Common myeloid progenitor, CD34-positive (primary cell): ENCODE results near the gene FOXD4L1. TPM values are rescaled to one million over a fixed set of nuclear protein-coding genes. Genes with fewer than 3 reads are reported as not detected.
"Not testable (repeated sequence)": the region's sequence is repeated elsewhere in the genome, so short reads cannot be mapped to it uniquely, and the experiment has no call there.

Experiments used
- CTCF ChIA-PET: fragments of 350-600 bp; sonication (Branson Sonifier 250); formaldehyde crosslinking; loops from one replicate; lab custom pipeline; 2021; ENCODE audit warnings: antibody characterized with exemption; lab: Charles Lee
- POLR2A ChIA-PET: fragments of 350-600 bp; sonication (Branson Sonifier 250); formaldehyde crosslinking; loops from one replicate; lab custom pipeline; 2021; ENCODE audit warnings: antibody characterized with exemption; lab: Charles Lee
- DNase-seq, 3 donors: peaks; one replicate each; pipeline versions ENCODE4 v3.0.0 to v3.0.0-alpha.2; 2013
- H3K27ac ChIP-seq, 2 experiments: 1 replicate in 1 of 2; 2 replicates in 1 of 2; pipeline ENCODE4 v1.7.0; 2013; ENCODE audit warnings: inconsistent platforms in 2 of 2, low read length in 2 of 2, mild to moderate bottlenecking in 2 of 2, low read depth in 1 of 2, moderate library complexity in 1 of 2; ENCODE audit not compliant: severe bottlenecking in 2 of 2, insufficient read depth in 1 of 2, poor library complexity in 1 of 2
- H3K27me3 ChIP-seq, 5 experiments: replicated peaks in 2 of 5; 1 replicate in 3 of 5; 2 replicates in 2 of 5; pipeline versions ENCODE4 v1.6.1 to v1.7.0; 2013; ENCODE audit warnings: low read length in 4 of 5, mild to moderate bottlenecking in 2 of 5, moderate library complexity in 2 of 5, inconsistent platforms in 1 of 5; ENCODE audit not compliant: insufficient read depth in 5 of 5, control insufficient read depth in 4 of 5
- H3K36me3 ChIP-seq, 4 experiments: 1 replicate in 2 of 4; 2 replicates in 2 of 4; pipeline versions ENCODE4 v1.6.1 to v1.7.0; 2013; ENCODE audit warnings: low read length in 3 of 4, control low read depth in 1 of 4, mild to moderate bottlenecking in 1 of 4; ENCODE audit not compliant: control insufficient read depth in 4 of 4, insufficient read depth in 4 of 4
- H3K4me1 ChIP-seq, 4 experiments: 1 replicate in 3 of 4; 2 replicates in 1 of 4; pipeline versions ENCODE4 v1.6.1 to v1.7.1; 2013; ENCODE audit warnings: low read length in 3 of 4, mild to moderate bottlenecking in 3 of 4, control low read depth in 1 of 4, inconsistent platforms in 1 of 4, moderate library complexity in 1 of 4; ENCODE audit not compliant: control insufficient read depth in 4 of 4, insufficient read depth in 4 of 4; ENCODE audit errors: control extremely low read depth in 1 of 4
- H3K4me3 ChIP-seq, 7 experiments: 1 replicate in 4 of 7; 2 replicates in 3 of 7; pipeline versions ENCODE4 v1.5.1 to v1.7.0; 2013; ENCODE audit warnings: mild to moderate bottlenecking in 7 of 7, low read length in 6 of 7, moderate library complexity in 6 of 7, inconsistent platforms in 2 of 7, low read depth in 2 of 7, control low read depth in 1 of 7; ENCODE audit not compliant: insufficient read depth in 4 of 7, control insufficient read depth in 1 of 7; ENCODE audit errors: extremely low read depth in 1 of 7
- H3K9me3 ChIP-seq, 5 experiments: 1 replicate in 4 of 5; 2 replicates in 1 of 5; pipeline versions ENCODE4 v1.6.1 to v1.7.1; 2013; ENCODE audit warnings: low read length in 4 of 5, mild to moderate bottlenecking in 2 of 5, inconsistent platforms in 1 of 5, low read depth in 1 of 5, moderate library complexity in 1 of 5; ENCODE audit not compliant: control insufficient read depth in 4 of 5, insufficient read depth in 2 of 5; ENCODE audit errors: control extremely low read depth in 1 of 5
- WGBS: methylation state at CpG from one replicate; pipeline ENCODE4 v1.1.5; 2013; ENCODE audit not compliant: insufficient coverage; 5-methylcytosine and 5-hydroxymethylcytosine counted together
- polyA plus RNA-seq: library from polyadenylated mRNA; unstranded; fragments of 120-200 nt; gene quantifications from one replicate; pipeline ENCODE4 v1.2.1, GENCODE V29; 2013

Gene FOXD4L1
- 0.01 TPM for polyA plus RNA-seq

DNA sequence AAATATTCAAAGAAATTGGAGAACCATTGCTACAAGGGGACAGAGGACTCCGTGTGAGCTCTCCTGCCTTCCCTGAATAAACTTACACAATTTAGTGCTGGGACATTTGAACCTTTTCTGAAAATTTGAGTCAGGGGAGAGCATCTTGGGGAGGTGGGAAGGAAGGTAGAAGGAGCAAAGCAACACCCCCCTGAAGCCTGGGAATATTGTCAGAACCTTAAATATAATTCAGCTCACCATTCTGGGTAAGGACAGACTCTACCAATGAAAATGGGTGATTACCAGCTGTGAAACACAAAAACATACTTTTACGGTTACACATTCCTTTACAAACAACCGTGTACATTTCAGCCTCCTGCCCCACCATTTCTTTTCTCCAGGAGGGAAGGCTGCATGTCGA, at the start of gene FOXD4L1:
FOXD4L1 (plus strand) TSS at position 301 of the 400 bp plus-strand sequence. CDS start 592 bp downstream, outside the sequence.
- POLR2A ChIA-PET, CTCF ChIA-PET, H3K9me3 ChIP-seq, DNase-seq, H3K36me3 ChIP-seq, H3K27ac ChIP-seq: not testable (repeated sequence)
- peak within 1 kb of the TSS in 2 of 7 experiments; percentile 8 to 33 for H3K4me3 ChIP-seq
- H3K4me1 ChIP-seq, result peaks cover 0 to 23% (median 5%) of the 10 kb centered on the region in 4 experiments
- WGBS, result no CpG with 5 or more reads among the region's 4 CpGs
- H3K27me3 ChIP-seq, result peaks cover 0 to 29% (median 2%) of the 10 kb centered on the region in 5 experiments

DNA sequence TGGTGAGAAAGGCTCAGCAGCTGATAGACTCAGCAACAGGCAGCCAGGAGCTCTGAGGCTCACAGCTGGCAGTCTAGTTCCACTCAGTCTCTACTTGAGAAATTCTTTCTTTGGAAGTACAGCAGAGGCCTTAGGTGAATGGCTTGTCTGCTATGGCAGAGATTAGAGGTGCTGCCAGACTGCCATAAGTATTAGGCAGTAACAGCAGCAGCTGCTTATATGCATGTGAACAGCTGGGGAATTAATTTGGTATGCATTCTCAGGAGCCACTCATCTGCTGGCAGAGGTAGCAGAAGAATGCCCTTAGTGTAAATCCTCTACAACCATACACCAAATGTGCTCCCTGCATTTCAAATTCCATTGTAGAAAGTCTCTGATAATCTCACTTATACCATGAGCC, 32.7 kb upstream of the FOXD4L1 start:
- H3K4me3 ChIP-seq, POLR2A ChIA-PET, H3K27ac ChIP-seq, H3K4me1 ChIP-seq, H3K27me3 ChIP-seq, CTCF ChIA-PET, H3K9me3 ChIP-seq, DNase-seq, H3K36me3 ChIP-seq: not testable (repeated sequence)

DNA sequence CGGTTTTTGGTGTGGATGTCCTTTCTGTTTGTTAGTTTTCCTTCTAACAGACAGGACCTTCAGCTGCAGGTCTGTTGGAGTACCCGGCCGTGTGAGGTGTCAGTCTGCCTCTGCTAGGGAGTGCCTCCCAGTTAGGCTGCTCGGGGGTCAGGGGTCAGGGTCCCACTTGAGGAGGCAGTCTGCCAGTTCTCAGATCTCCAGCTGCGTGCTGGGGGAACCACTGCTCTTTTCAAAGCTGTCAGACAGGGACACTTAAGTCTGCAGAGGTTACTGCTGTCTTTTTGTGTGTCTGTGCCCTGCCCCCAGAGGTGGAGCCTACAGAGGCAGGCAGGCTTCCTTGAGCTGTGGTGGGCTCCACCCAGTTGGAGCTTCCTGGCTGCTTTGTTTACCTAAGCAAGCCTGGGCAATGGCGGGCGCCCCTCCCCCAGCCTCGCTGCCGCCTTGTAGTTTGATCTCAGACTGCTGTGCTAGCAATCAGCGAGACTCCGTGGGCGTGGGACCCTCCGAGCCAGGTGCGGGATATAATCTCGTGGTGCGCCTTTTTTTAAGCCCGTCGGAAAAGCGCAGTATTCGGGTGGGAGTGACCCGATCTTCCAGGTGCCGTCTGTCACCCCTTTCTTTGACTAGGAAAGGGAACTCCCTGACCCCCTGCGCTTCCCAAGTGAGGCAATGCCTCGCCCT, 21.6 kb upstream of the FOXD4L1 start:
- H3K36me3 ChIP-seq, DNase-seq, H3K9me3 ChIP-seq, POLR2A ChIA-PET, H3K27me3 ChIP-seq, H3K4me1 ChIP-seq, H3K4me3 ChIP-seq, CTCF ChIA-PET, H3K27ac ChIP-seq: not testable (repeated sequence)
- 100% methylated on average over 3 of the region's 24 CpGs for WGBS

DNA sequence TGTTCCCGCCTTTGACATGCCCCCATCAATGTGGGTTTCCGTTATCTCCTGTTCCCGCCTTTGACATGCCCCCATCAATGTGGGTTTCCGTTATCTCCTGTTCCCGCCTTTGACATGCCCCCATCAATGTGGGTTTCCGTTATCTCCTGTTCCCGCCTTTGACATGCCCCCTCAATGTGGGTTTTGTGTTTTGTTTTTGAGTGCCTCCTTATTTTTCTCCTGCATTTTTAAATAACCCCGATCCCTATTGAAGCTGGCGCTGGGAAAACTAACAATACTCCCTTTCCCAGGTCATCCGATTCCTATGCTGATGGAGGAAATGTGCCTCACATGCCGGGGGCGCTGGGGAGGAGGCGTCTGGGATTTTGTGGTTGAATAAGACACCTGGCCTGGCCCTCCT, 1.9 kb upstream of the FOXD4L1 start:
- Histone ChIP-seq H3K4me1 (peaks cover 0 to 12% (median 0%) of the 10 kb centered on the region in 4 experiments), H3K27me3 (peaks cover 0 to 15% (median 0%) of the 10 kb centered on the region in 5 experiments)
- H3K4me3 ChIP-seq, H3K9me3 ChIP-seq, POLR2A ChIA-PET, DNase-seq, H3K27ac ChIP-seq, H3K36me3 ChIP-seq, CTCF ChIA-PET: not testable (repeated sequence)
- WGBS, result no CpG with 5 or more reads among the region's 13 CpGs

DNA sequence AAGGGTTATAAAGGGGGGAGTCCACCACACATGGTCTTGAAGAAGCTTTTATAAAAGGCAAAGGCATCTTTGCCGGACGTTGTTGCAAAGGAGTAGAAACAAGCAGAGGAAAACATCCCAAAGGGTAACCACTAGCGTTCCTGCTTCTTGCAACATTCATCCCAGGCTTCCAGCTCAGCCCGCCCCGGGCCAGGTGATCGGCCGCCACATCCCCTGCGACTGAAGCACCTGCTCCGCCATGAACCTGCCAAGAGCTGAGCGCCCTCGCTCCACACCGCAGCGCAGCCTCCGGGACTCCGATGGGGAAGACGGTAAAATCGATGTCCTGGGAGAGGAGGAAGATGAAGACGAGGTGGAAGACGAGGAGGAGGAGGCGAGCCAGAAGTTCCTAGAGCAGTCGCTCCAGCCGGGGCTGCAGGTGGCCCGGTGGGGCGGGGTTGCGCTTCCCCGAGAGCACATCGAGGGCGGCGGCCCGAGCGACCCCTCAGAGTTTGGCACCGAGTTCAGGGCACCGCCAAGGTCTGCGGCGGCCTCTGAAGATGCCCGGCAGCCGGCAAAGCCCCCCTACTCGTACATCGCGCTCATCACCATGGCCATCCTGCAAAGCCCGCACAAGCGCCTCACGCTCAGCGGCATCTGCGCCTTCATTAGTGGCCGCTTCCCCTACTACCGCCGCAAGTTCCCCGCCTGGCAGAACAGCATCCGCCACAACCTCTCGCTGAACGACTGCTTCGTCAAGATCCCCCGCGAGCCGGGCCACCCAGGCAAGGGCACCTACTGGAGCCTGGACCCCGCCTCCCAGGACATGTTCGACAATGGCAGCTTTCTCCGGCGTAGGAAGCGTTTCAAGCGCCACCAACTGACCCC, 787 bp downstream of the FOXD4L1 start:
- WGBS, result 11% methylated on average over 15 of the region's 62 CpGs
- Histone ChIP-seq H3K4me1 (peaks cover 0 to 31% (median 10%) of the 10 kb centered on the region in 4 experiments), H3K4me3 (peak overlapping the region in 2 of 7 experiments; percentile 8 to 33), H3K27me3 (peaks cover 0 to 37% (median 2%) of the 10 kb centered on the region in 5 experiments)
- DNase-seq, result peak in 1 of 3 donors; percentile 8
- CTCF ChIA-PET, H3K36me3 ChIP-seq, H3K9me3 ChIP-seq, H3K27ac ChIP-seq, POLR2A ChIA-PET: not testable (repeated sequence)

DNA sequence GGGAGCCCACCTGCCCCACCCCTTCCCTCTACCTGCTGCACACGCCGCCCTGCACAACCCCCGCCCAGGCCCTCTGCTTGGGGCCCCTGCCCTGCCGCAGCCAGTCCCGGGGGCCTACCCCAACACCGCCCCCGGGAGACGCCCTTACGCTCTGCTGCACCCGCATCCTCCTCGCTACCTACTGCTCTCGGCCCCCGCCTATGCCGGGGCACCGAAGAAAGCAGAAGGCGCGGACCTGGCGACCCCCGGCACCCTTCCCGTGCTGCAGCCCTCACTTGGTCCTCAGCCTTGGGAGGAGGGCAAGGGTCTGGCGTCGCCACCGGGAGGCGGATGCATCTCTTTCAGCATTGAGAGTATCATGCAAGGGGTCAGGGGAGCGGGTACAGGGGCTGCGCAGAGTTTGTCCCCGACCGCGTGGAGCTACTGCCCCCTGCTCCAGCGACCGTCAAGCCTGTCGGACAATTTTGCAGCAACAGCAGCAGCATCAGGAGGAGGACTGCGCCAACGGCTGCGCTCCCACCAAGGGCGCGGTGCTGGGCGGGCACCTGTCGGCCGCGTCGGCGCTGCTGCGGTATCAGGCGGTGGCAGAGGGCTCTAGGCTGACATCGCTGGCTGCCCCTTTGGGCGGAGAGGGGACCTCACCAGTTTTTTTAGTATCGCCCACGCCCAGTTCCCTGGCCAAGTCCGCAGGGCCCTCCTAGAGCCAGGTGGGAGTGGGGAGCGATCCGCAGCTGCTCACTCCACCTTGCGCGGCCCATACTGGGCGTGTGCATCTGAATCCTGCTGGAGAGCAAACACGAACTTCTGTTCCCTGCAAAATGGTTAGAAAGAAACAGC, 1.6 kb downstream of the FOXD4L1 start:
- POLR2A ChIA-PET, DNase-seq, CTCF ChIA-PET, H3K9me3 ChIP-seq, H3K36me3 ChIP-seq, H3K27ac ChIP-seq: not testable (repeated sequence)
- H3K4me3 ChIP-seq, result peak overlapping the region in 1 of 7 experiments; percentile 28
- peaks cover 0 to 32% (median 10%) of the 10 kb centered on the region in 4 experiments for H3K4me1 ChIP-seq
- 4% methylated on average over 15 of the region's 56 CpGs for WGBS
- H3K27me3 ChIP-seq, result peaks cover 0 to 39% (median 2%) of the 10 kb centered on the region in 5 experiments
